ENCODE results near the gene SAMD8.
"Not testable (repeated sequence)": the region's sequence is repeated elsewhere in the genome, so short reads cannot be mapped to it uniquely, and the experiment has no call there.

Gene SAMD8

GRCh38 chr10:75199949-75200348 lies 88.5 kb downstream of the SAMD8 start:
- not testable (repeated sequence) for H3K4me3 ChIP-seq (ENCODE audit: low read depth, low read length); H3K4me1 ChIP-seq (ENCODE audit: control insufficient read depth, insufficient read depth, low read length); H3K27me3 ChIP-seq (ENCODE audit: control insufficient read depth, insufficient read depth, low read length); H3K27ac ChIP-seq (ENCODE audit: low read depth, low read length); H3K9ac ChIP-seq (ENCODE audit: low read depth, low read length); H3K9me3 ChIP-seq (ENCODE audit: control insufficient read depth, insufficient read depth, low read length); H3K36me3 ChIP-seq (ENCODE audit: control insufficient read depth, insufficient read depth, low read length)

DNA sequence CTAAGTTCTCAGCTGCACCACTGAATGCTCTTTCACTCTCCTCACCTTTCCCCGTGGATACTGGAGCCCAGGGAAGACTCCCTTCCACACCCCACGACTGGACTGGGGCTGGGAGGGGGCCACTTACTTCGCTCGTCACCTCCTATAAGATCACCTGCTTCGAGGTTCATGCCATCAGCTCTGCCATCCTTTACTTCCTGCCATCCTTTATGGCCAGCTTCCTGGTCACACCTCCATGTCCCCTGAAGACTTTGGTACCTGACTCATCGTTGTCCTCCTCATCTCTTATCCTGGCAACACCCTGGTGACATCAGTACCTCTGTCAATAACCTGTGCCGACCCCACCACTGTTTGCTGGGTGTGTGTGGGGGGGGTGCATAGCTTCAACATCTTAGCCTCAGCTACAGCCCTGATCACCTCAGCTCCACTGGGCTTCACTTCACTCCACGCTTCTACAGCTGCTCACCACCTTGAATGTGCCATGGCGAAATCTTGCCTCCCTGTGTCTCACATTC lies 90.4 kb downstream of the SAMD8 start:
- no peak overlapping the region for H3K27ac ChIP-seq (ENCODE audit: low read depth, low read length)
- no peaks in the 10 kb centered on the region for H3K27me3 ChIP-seq (ENCODE audit: control insufficient read depth, insufficient read depth, low read length)
- H3K4me1 ChIP-seq (ENCODE audit: control insufficient read depth, insufficient read depth, low read length) = 0 out of 2 replicates have a peak, but pooled peaks cover 1% of the 10 kb centered on the region
- H3K36me3 ChIP-seq (ENCODE audit: control insufficient read depth, insufficient read depth, low read length) = no peaks in the 10 kb centered on the region
- H3K4me3 ChIP-seq (ENCODE audit: low read depth, low read length) = no peak overlapping the region
- H3K9me3 ChIP-seq (ENCODE audit: control insufficient read depth, insufficient read depth, low read length) = no peaks in the 10 kb centered on the region
- no peak overlapping the region for H3K9ac ChIP-seq (ENCODE audit: low read depth, low read length)

DNA sequence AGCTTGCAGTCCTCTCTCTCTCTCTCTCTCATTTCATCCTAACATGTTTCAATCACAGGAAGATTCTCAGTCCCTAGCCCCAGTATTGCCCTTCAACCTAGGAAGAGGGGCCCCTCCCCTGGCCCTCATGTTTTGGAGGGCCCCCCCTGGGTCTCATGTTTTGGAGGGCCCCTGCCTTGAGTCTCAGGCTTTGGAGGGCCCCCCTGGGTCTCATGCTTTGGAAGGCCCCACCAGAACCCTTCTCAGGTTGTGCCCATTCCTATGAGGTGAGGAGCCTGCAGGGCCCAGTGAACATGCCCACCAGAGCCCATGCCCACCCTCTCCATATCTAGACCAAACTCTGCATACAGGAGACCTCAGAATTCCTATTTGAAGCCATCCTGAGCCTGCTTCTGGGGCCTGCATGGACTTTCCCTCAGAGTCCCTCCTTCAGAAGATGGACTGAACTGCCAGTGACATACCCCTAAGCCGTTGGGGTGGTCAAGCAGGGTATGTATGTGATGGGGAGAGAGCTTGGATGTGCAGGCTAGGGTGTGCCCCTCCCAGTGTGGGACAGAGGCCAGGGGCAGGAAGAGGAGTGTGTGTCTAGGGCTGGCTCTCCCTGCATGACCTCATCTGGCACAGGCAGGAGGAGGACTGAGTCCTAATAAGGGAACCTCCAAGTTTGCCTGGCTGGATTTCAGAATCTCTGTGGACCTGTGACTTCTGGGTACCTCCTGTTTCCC lies 91.0 kb downstream of the SAMD8 start:
- H3K27me3 ChIP-seq (ENCODE audit: control insufficient read depth, insufficient read depth, low read length) = no peaks in the 10 kb centered on the region
- H3K4me1 ChIP-seq (ENCODE audit: control insufficient read depth, insufficient read depth, low read length) = peaks cover 7% of the 10 kb centered on the region
- H3K9me3 ChIP-seq (ENCODE audit: control insufficient read depth, insufficient read depth, low read length) = no peaks in the 10 kb centered on the region
- H3K4me3 ChIP-seq (ENCODE audit: low read depth, low read length) = no peak overlapping the region
- no peak overlapping the region for H3K9ac ChIP-seq (ENCODE audit: low read depth, low read length)
- H3K36me3 ChIP-seq (ENCODE audit: control insufficient read depth, insufficient read depth, low read length) = no peaks in the 10 kb centered on the region
- H3K27ac ChIP-seq (ENCODE audit: low read depth, low read length) = no peak overlapping the region

DNA sequence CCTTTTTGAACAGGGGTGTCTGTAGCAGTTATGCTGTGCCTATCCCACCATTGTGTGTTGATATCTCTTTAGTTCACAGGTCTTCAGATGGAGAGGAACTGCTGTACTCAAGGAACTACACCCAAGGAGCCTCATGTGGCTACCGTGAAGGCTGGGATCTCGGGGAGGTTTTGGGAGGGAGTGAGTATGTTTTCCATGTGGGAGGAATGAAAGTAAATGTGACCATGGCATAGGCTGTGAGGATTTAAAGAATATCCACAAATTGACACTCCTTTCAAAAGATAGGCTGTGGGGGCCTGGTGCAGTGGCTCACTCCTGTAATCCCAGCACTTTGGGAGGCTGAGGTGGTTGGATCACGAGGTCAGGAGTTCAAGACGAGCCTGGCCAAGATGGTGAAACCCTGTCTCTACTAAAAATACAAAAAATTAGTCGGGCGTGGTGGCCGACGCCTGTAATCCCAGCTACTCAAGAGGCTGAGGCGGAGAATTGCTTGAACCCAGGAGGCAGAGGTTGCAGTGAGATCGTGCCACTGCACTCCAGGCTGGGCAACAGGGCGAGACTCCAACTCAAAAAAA lies 91.7 kb downstream of the SAMD8 start:
- not testable (repeated sequence) for H3K4me3 ChIP-seq (ENCODE audit: low read depth, low read length); H3K27ac ChIP-seq (ENCODE audit: low read depth, low read length); H3K9me3 ChIP-seq (ENCODE audit: control insufficient read depth, insufficient read depth, low read length); H3K27me3 ChIP-seq (ENCODE audit: control insufficient read depth, insufficient read depth, low read length); H3K9ac ChIP-seq (ENCODE audit: low read depth, low read length); H3K36me3 ChIP-seq (ENCODE audit: control insufficient read depth, insufficient read depth, low read length)
- H3K4me1 ChIP-seq (ENCODE audit: control insufficient read depth, insufficient read depth, low read length) = peaks cover 14% of the 10 kb centered on the region

- no peak overlapping the region for H3K4me3 ChIP-seq (ENCODE audit: low read depth, low read length)
- H3K27me3 ChIP-seq (ENCODE audit: control insufficient read depth, insufficient read depth, low read length) = no peaks in the 10 kb centered on the region
- no peaks in the 10 kb centered on the region for H3K36me3 ChIP-seq (ENCODE audit: control insufficient read depth, insufficient read depth, low read length)
- H3K9me3 ChIP-seq (ENCODE audit: control insufficient read depth, insufficient read depth, low read length) = no peaks in the 10 kb centered on the region
- H3K4me1 ChIP-seq (ENCODE audit: control insufficient read depth, insufficient read depth, low read length) = peaks cover 16% of the 10 kb centered on the region
- no peak overlapping the region for H3K9ac ChIP-seq (ENCODE audit: low read depth, low read length)
- no peak overlapping the region for H3K27ac ChIP-seq (ENCODE audit: low read depth, low read length)
Observed at GRCh38 chr10:75203724-75204123, 92.3 kb downstream of the SAMD8 start.

- Histone ChIP-seq H3K27ac (ENCODE audit: low read depth, low read length) (no peak overlapping the region), H3K4me1 (ENCODE audit: control insufficient read depth, insufficient read depth, low read length) (peaks cover 20% of the 10 kb centered on the region), H3K9me3 (ENCODE audit: control insufficient read depth, insufficient read depth, low read length) (no peaks in the 10 kb centered on the region), H3K27me3 (ENCODE audit: control insufficient read depth, insufficient read depth, low read length) (no peaks in the 10 kb centered on the region), H3K36me3 (ENCODE audit: control insufficient read depth, insufficient read depth, low read length) (no peaks in the 10 kb centered on the region), H3K4me3 (ENCODE audit: low read depth, low read length) (no peak overlapping the region), H3K9ac (ENCODE audit: low read depth, low read length) (no peak overlapping the region)
Observed at GRCh38 chr10:75205908-75206307, 94.5 kb downstream of the SAMD8 start.

DNA sequence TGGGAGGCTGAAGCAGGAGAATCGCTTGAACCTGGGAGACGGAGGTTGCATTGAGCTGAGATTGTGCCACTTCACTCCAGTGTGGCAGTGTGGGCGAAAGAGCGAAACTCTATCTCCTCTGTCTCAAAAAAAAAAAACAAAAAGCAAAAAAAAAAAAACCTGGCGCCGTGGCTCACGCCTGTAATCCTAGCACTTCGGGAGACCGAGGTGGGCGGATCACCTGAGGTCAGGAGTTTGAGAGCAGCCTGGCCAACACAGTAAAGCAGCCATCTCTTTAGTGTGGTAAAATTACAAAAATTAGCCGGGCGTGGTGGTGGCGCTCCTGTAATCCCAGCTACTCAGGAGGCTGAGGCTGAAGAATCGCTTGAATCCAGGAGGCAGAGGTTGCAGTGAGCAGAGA lies 95.2 kb downstream of the SAMD8 start:
- peaks cover 20% of the 10 kb centered on the region for H3K4me1 ChIP-seq (ENCODE audit: control insufficient read depth, insufficient read depth, low read length)
- H3K27ac ChIP-seq (ENCODE audit: low read depth, low read length) = peak overlapping the region; percentile 68
- H3K9ac ChIP-seq (ENCODE audit: low read depth, low read length); H3K9me3 ChIP-seq (ENCODE audit: control insufficient read depth, insufficient read depth, low read length); H3K36me3 ChIP-seq (ENCODE audit: control insufficient read depth, insufficient read depth, low read length); H3K4me3 ChIP-seq (ENCODE audit: low read depth, low read length); H3K27me3 ChIP-seq (ENCODE audit: control insufficient read depth, insufficient read depth, low read length): not testable (repeated sequence)

- H3K4me1 ChIP-seq (ENCODE audit: control insufficient read depth, insufficient read depth, low read length) = peaks cover 26% of the 10 kb centered on the region
Observed at GRCh38 chr10:75207079-75207856, 95.8 kb downstream of the SAMD8 start.

GRCh38 chr10:75207857-75208144 lies 96.3 kb downstream of the SAMD8 start:
- Histone ChIP-seq H3K4me3 (ENCODE audit: low read depth, low read length) (no peak overlapping the region), H3K27me3 (ENCODE audit: control insufficient read depth, insufficient read depth, low read length) (no peaks in the 10 kb centered on the region), H3K27ac (ENCODE audit: low read depth, low read length) (peak overlapping the region; percentile 68), H3K4me1 (ENCODE audit: control insufficient read depth, insufficient read depth, low read length) (peaks cover 31% of the 10 kb centered on the region), H3K9ac (ENCODE audit: low read depth, low read length) (no peak overlapping the region), H3K9me3 (ENCODE audit: control insufficient read depth, insufficient read depth, low read length) (no peaks in the 10 kb centered on the region), H3K36me3 (ENCODE audit: control insufficient read depth, insufficient read depth, low read length) (peaks cover 11% of the 10 kb centered on the region)

More at GRCh38 chr10:75207079-75207856, 95.8 kb downstream of the SAMD8 start:
- no peak overlapping the region for H3K4me3 ChIP-seq (ENCODE audit: low read depth, low read length)
- no peak overlapping the region for H3K9ac ChIP-seq (ENCODE audit: low read depth, low read length)
- H3K27me3 ChIP-seq (ENCODE audit: control insufficient read depth, insufficient read depth, low read length) = no peaks in the 10 kb centered on the region
- peak overlapping the region; percentile 68 for H3K27ac ChIP-seq (ENCODE audit: low read depth, low read length)
- H3K9me3 ChIP-seq (ENCODE audit: control insufficient read depth, insufficient read depth, low read length) = no peaks in the 10 kb centered on the region
- H3K36me3 ChIP-seq (ENCODE audit: control insufficient read depth, insufficient read depth, low read length) = peaks cover 6% of the 10 kb centered on the region

DNA sequence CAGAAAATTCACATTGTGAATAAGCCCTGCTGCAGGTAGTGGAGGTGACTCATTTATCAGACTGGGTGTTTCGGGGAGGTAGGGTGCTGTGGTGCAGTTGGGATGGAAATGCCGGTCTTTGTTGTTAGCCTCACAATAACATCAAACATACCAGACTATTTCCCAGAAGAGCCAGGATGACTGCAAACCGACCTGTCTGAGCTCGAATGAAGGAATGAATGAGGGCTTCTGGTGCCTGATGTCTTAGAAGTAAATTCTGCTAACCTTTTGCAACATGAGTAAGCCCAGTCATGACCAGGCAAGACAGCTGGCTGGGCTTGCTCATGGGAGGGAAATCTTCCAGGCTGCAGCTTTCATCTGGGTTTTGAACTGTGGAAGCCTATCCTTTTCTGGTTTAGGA lies 96.7 kb downstream of the SAMD8 start:
- peak overlapping the region; percentile 68 for H3K27ac ChIP-seq (ENCODE audit: low read depth, low read length)

More for the DNA sequence above, 96.7 kb downstream of the SAMD8 start:
- H3K9ac ChIP-seq (ENCODE audit: low read depth, low read length) = no peak overlapping the region
- peaks cover 31% of the 10 kb centered on the region for H3K4me1 ChIP-seq (ENCODE audit: control insufficient read depth, insufficient read depth, low read length)
- no peak overlapping the region for H3K4me3 ChIP-seq (ENCODE audit: low read depth, low read length)
- H3K9me3 ChIP-seq (ENCODE audit: control insufficient read depth, insufficient read depth, low read length) = no peaks in the 10 kb centered on the region
- H3K36me3 ChIP-seq (ENCODE audit: control insufficient read depth, insufficient read depth, low read length) = peaks cover 15% of the 10 kb centered on the region
- H3K27me3 ChIP-seq (ENCODE audit: control insufficient read depth, insufficient read depth, low read length) = no peaks in the 10 kb centered on the region

All from HUES48 (cell line).